CD4-positive, alpha-beta T cell (primary cell): ENCODE results near the gene OR2D3. TPM values are rescaled to one million over a fixed set of nuclear protein-coding genes. Genes with fewer than 3 reads are reported as not detected.

Source experiments
- ATAC-seq: fragments of 200-7000 bp; cut with Tn5 transposase; one replicate; pipeline ENCODE4 v1.10.0; 2022; ENCODE audit warnings: mild to moderate bottlenecking; ENCODE audit not compliant: poor library complexity
- CTCF ChIA-PET: fragments of 350-600 bp; sonication (Branson Sonifier 250); formaldehyde crosslinking; loops from one replicate; lab custom pipeline; 2021; ENCODE audit warnings: antibody characterized with exemption, inconsistent platforms; lab: Charles Lee
- POLR2A ChIA-PET: fragments of 350-600 bp; sonication (Branson Sonifier 250); formaldehyde crosslinking; loops from one replicate; lab custom pipeline; 2021; ENCODE audit warnings: antibody characterized with exemption, inconsistent platforms; lab: Charles Lee
- DNase-seq, 14 experiments: peaks; one replicate each; pipeline ENCODE4 v3.0.0-alpha.2; 2013 to 2020; ENCODE audit warnings: mixed read lengths in 2 of 14
- H3K27ac ChIP-seq, 2 donors: one replicate each; pipeline versions ENCODE4 v1.5.1 to v1.7.0; 2013; ENCODE audit warnings: low read length in 2 of 2, low read depth in 1 of 2, mild to moderate bottlenecking in 1 of 2
- H3K27me3 ChIP-seq, 2 experiments: 1 replicate in 1 of 2; 2 replicates in 1 of 2; pipeline versions ENCODE4 v1.6.1 to v1.7.0; 2013; ENCODE audit warnings: low read length in 2 of 2, control low read depth in 1 of 2, mild to moderate bottlenecking in 1 of 2, moderate library complexity in 1 of 2; ENCODE audit not compliant: insufficient read depth in 2 of 2, control insufficient read depth in 1 of 2
- H3K36me3 ChIP-seq: one replicate; pipeline ENCODE4 v1.6.1; 2013; ENCODE audit warnings: low read length, control low read depth; ENCODE audit not compliant: insufficient read depth
- H3K4me1 ChIP-seq: one replicate; pipeline ENCODE4 v1.6.1; 2013; ENCODE audit warnings: low read length, control low read depth; ENCODE audit not compliant: insufficient read depth
- H3K4me3 ChIP-seq: one replicate; pipeline ENCODE4 v1.5.1; 2013; ENCODE audit warnings: mild to moderate bottlenecking, low read length, moderate library complexity
- H3K9me3 ChIP-seq, 2 experiments: 1 replicate in 1 of 2; 2 replicates in 1 of 2; pipeline versions ENCODE4 v1.6.1 to v1.7.0; 2013; ENCODE audit warnings: low read length in 2 of 2, mild to moderate bottlenecking in 2 of 2, control low read depth in 1 of 2, moderate library complexity in 1 of 2; ENCODE audit not compliant: control insufficient read depth in 1 of 2, insufficient read depth in 1 of 2
- H3K27ac Mint-ChIP-seq: one replicate; pipeline ENCODE4 v1.8.0; 2020; ENCODE audit warnings: mixed read lengths
- H3K27me3 Mint-ChIP-seq: one replicate; pipeline ENCODE4 v1.8.0; 2021; ENCODE audit warnings: mixed read lengths
- H3K36me3 Mint-ChIP-seq: one replicate; pipeline ENCODE4 v1.8.0; 2021; ENCODE audit warnings: low read depth, mixed read lengths
- H3K4me1 Mint-ChIP-seq: one replicate; pipeline ENCODE4 v1.8.0; 2021; ENCODE audit warnings: low read depth, mixed read lengths
- H3K4me3 Mint-ChIP-seq: one replicate; pipeline ENCODE4 v1.8.0; 2020; ENCODE audit warnings: mild to moderate bottlenecking, mixed read lengths
- H3K9me3 Mint-ChIP-seq: one replicate; pipeline ENCODE4 v1.8.0; 2020; ENCODE audit warnings: mixed read lengths
- CTCF ChIP-seq: fragments of 200-600 bp; IDR thresholded peaks from one replicate; pipeline ENCODE4 v1.8.0; 2022; ENCODE audit warnings: antibody characterized with exemption, mild to moderate bottlenecking
- intact Hi-C, 2 experiments: fragments of 100-400 bp; cut with DNase I in 1 of 2; cut with micrococcal nuclease in 1 of 2; formaldehyde crosslinking; loops; one replicate each; pipeline versions ENCODE4 v1.15.1 to v1.9.0; 2023 to 2025; cut with DNase I, micrococcal nuclease
- total RNA-seq, 174 experiments: library from RNA in 2 of 174; stranded (reverse) in 2 of 174; gene quantifications; one replicate each; pipeline ENCODE4 v1.2.3 and lab custom pipeline; 2021 to 2026

OR2D3 gene
- total RNA-seq, 2 experiments from 2014 or later: not detected

GRCh38 chr11:6931146-6931713, 10.4 kb downstream of the OR2D3 start:
- intact Hi-C loops: no loop called here
- no peaks in the 10 kb centered on the region for H3K36me3 Mint-ChIP-seq
- Histone ChIP-seq H3K36me3 (no peaks in the 10 kb centered on the region), H3K4me1 (peaks cover 7% of the 10 kb centered on the region), H3K27me3 (peaks cover 15 to 22% of the 10 kb centered on the region in 2 experiments), H3K4me3 (no peak overlapping the region), H3K9me3 (peaks cover 0 to 6% of the 10 kb centered on the region in 2 experiments), H3K27ac (no peak overlapping the region)
- ChIA-PET CTCF (no interaction called here), POLR2A (no interaction called here)
- peaks cover 31% of the 10 kb centered on the region for H3K4me1 Mint-ChIP-seq
- TF ChIP-seq CTCF: no peak
- ATAC-seq (no peak), DNase-seq (no peak)
- H3K4me3 Mint-ChIP-seq: no peak overlapping the region
- no peak overlapping the region for H3K27ac Mint-ChIP-seq
- peaks cover 37% of the 10 kb centered on the region for H3K27me3 Mint-ChIP-seq
- no peaks in the 10 kb centered on the region for H3K9me3 Mint-ChIP-seq

- Histone ChIP-seq H3K36me3 (no peaks in the 10 kb centered on the region), H3K4me1 (peaks cover 4% of the 10 kb centered on the region), H3K4me3 (no peak overlapping the region), H3K27me3 (peaks cover 7 to 21% of the 10 kb centered on the region in 2 experiments), H3K27ac (no peak overlapping the region), H3K9me3 (no peaks in the 10 kb centered on the region)
- H3K9me3 Mint-ChIP-seq: no peaks in the 10 kb centered on the region
- CTCF ChIA-PET: no interaction called here
- intact Hi-C loops: no loop called here
- peaks cover 22% of the 10 kb centered on the region for H3K4me1 Mint-ChIP-seq
- no peaks in the 10 kb centered on the region for H3K36me3 Mint-ChIP-seq
- ATAC-seq: peak; percentile 86
- POLR2A ChIA-PET: no interaction called here
- TF ChIP-seq CTCF: no peak
- H3K27me3 Mint-ChIP-seq: peaks cover 36% of the 10 kb centered on the region
- H3K4me3 Mint-ChIP-seq: peak overlapping the region; percentile 44
- H3K27ac Mint-ChIP-seq: peak overlapping the region; percentile 81
- DNase-seq: peak in 4 of 14 experiments; percentile 4 to 46 (median 12)
Observed at GRCh38 chr11:6932145-6932544, 11.3 kb downstream of the OR2D3 start.

GRCh38 chr11:6941970-6942369, 21.2 kb downstream of the OR2D3 start:
- POLR2A ChIA-PET: no interaction called here

More at GRCh38 chr11:6941970-6942369, 21.2 kb downstream of the OR2D3 start:
- intact Hi-C loops: no loop called here
- Histone ChIP-seq H3K36me3 (no peaks in the 10 kb centered on the region), H3K27me3 (no peaks in the 10 kb centered on the region), H3K4me3 (no peak overlapping the region), H3K4me1 (no peaks in the 10 kb centered on the region), H3K27ac (no peak overlapping the region), H3K9me3 (no peaks in the 10 kb centered on the region)
- no peak for TF ChIP-seq CTCF
- CTCF ChIA-PET: no interaction called here
- no peaks in the 10 kb centered on the region for H3K27me3 Mint-ChIP-seq
- ATAC-seq: no peak
- no peak for DNase-seq
- no peak overlapping the region for H3K27ac Mint-ChIP-seq
- no peak overlapping the region for H3K4me3 Mint-ChIP-seq
- H3K9me3 Mint-ChIP-seq: no peaks in the 10 kb centered on the region
- no peaks in the 10 kb centered on the region for H3K36me3 Mint-ChIP-seq
- H3K4me1 Mint-ChIP-seq: no peaks in the 10 kb centered on the region
